IMR-90 (cell line): ENCODE data around the gene GZMA. TPM values are rescaled to one million over a fixed set of nuclear protein-coding genes. Genes with fewer than 3 reads are reported as not detected.

Experiments
- ATAC-seq: fragments of 200-7000 bp; cut with Tn5 transposase; 2 replicates; pipeline ENCODE4 v1.9.1; 2020; ENCODE audit warnings: low read depth, mild to moderate bottlenecking, moderate library complexity
- BruUV-seq: library from RNA; stranded (reverse); fragments of 400-500 nt; replicated peaks from 2 replicates; lab custom pipeline; 2021; lab: Mats Ljungman, UMichigan
- CTCF ChIA-PET: fragments of 300-600 bp; formaldehyde crosslinking; extraction: SDS; loops from one replicate; lab custom pipeline; 2021; ENCODE audit warnings: antibody characterized with exemption; lab: Yijun Ruan, JAX
- POLR2A ChIA-PET: fragments of 300-600 bp; sonication (Branson Sonifier 250); formaldehyde crosslinking; loops from one replicate; lab custom pipeline; 2022; ENCODE audit warnings: antibody characterized with exemption; ENCODE audit not compliant: unreplicated experiment; lab: Charles Lee
- DNase-seq: peaks from one replicate; pipeline ENCODE4 v3.0.0; 2013
- H2AFZ ChIP-seq: replicated peaks from 2 replicates; pipeline ENCODE3; 2013; ENCODE audit warnings: low read length, mild to moderate bottlenecking; ENCODE audit not compliant: poor library complexity
- H2AK5ac ChIP-seq: 2 replicates; pipeline ENCODE4 v1.6.1; 2013; ENCODE audit warnings: low read depth, low read length, inconsistent platforms
- H2AK9ac ChIP-seq: replicated peaks from 2 replicates; pipeline ENCODE3; 2013; ENCODE audit warnings: mild to moderate bottlenecking, low read depth, low read length, moderate library complexity; ENCODE audit not compliant: poor library complexity
- H2BK120ac ChIP-seq: 2 replicates; pipeline ENCODE4 v1.6.1; 2013; ENCODE audit warnings: low read depth, low read length, inconsistent platforms
- H2BK15ac ChIP-seq: 3 replicates; pipeline ENCODE4 v1.6.1; 2013; ENCODE audit warnings: low read depth, low read length, inconsistent platforms
- H2BK20ac ChIP-seq: 2 replicates; pipeline ENCODE4 v1.6.1; 2013; ENCODE audit warnings: low read depth, mild to moderate bottlenecking, inconsistent platforms, low read length, moderate library complexity
- H2BK5ac ChIP-seq: 2 replicates; pipeline ENCODE4 v1.6.1; 2013; ENCODE audit warnings: mild to moderate bottlenecking, low read depth, low read length, inconsistent platforms; ENCODE audit not compliant: poor library complexity, severe bottlenecking
- H3K14ac ChIP-seq: replicated peaks from 2 replicates; pipeline ENCODE4 v1.6.1; 2013; ENCODE audit warnings: low read depth, low read length, inconsistent platforms
- H3K18ac ChIP-seq: 2 replicates; pipeline ENCODE4 v1.6.1; 2013; ENCODE audit warnings: low read depth, low read length, control low read depth
- H3K23ac ChIP-seq: 2 replicates; pipeline ENCODE4 v1.6.1; 2013; ENCODE audit warnings: low read depth, low read length, inconsistent platforms
- H3K27ac ChIP-seq: 2 replicates; pipeline ENCODE4 v1.5.1; 2013; ENCODE audit warnings: mild to moderate bottlenecking, control low read depth, low read length; ENCODE audit not compliant: insufficient read depth
- H3K27me3 ChIP-seq: 2 replicates; pipeline ENCODE4 v1.6.1; 2013; ENCODE audit warnings: low read length; ENCODE audit not compliant: control insufficient read depth, insufficient read depth
- H3K36me3 ChIP-seq: 2 replicates; pipeline ENCODE4 v1.6.1; 2013; ENCODE audit warnings: low read length, mixed read lengths; ENCODE audit not compliant: control insufficient read depth, insufficient read depth
- H3K4ac ChIP-seq: 2 replicates; pipeline ENCODE4 v1.6.1; 2013; ENCODE audit warnings: low read depth, low read length, inconsistent platforms
- H3K4me1 ChIP-seq: 2 replicates; pipeline ENCODE4 v1.6.1; 2013; ENCODE audit warnings: low read length, mixed read lengths; ENCODE audit not compliant: control insufficient read depth, insufficient read depth
- H3K4me2 ChIP-seq: 2 replicates; pipeline ENCODE4 v1.6.1; 2013; ENCODE audit warnings: low read depth, mild to moderate bottlenecking, control low read depth, low read length, moderate library complexity
- H3K4me3 ChIP-seq: 2 replicates; pipeline ENCODE4 v1.5.1; 2013; ENCODE audit warnings: low read depth, mild to moderate bottlenecking, control low read depth, low read length, moderate library complexity; ENCODE audit not compliant: insufficient read depth
- H3K56ac ChIP-seq: 2 replicates; pipeline ENCODE4 v1.6.1; 2013; ENCODE audit warnings: low read length, inconsistent platforms; ENCODE audit not compliant: insufficient read depth; ENCODE audit errors: extremely low read depth
- H3K79me1 ChIP-seq, 2 experiments: 2 replicates each; pipeline ENCODE4 v1.6.1; 2013; ENCODE audit warnings: low read length in 2 of 2, inconsistent platforms in 1 of 2, low read depth in 1 of 2
- H3K9ac ChIP-seq: 2 replicates; pipeline ENCODE4 v1.6.1; 2013; ENCODE audit warnings: low read depth, low read length, control low read depth
- H3K9me1 ChIP-seq: 2 replicates; pipeline ENCODE4 v1.6.1; 2013; ENCODE audit warnings: low read length, inconsistent platforms; ENCODE audit not compliant: insufficient read depth
- H3K9me3 ChIP-seq: 2 replicates; pipeline ENCODE4 v1.6.1; 2013; ENCODE audit warnings: low read length; ENCODE audit not compliant: control insufficient read depth, insufficient read depth
- H4K20me1 ChIP-seq: 2 replicates; pipeline ENCODE4 v1.6.1; 2013; ENCODE audit warnings: low read length, inconsistent platforms; ENCODE audit not compliant: insufficient read depth
- H4K5ac ChIP-seq: 2 replicates; pipeline ENCODE4 v1.6.1; 2013; ENCODE audit warnings: mild to moderate bottlenecking, low read depth, low read length, control low read depth
- H4K8ac ChIP-seq, 2 experiments: 2 replicates each; pipeline ENCODE4 v1.6.1; 2013; ENCODE audit warnings: low read depth in 2 of 2, low read length in 2 of 2, control low read depth in 1 of 2, inconsistent platforms in 1 of 2
- H4K91ac ChIP-seq: 2 replicates; pipeline ENCODE4 v1.6.1; 2013; ENCODE audit warnings: low read depth, low read length, inconsistent platforms; ENCODE audit not compliant: insufficient read depth
- BHLHE40 ChIP-seq: fragments of 150-350 bp; IDR thresholded peaks from 2 replicates; pipeline ENCODE4 v1.6.1; 2016; ENCODE audit warnings: mild to moderate bottlenecking, low read depth, low read length
- CEBPB ChIP-seq: IDR thresholded peaks from 2 replicates; pipeline ENCODE4 v1.6.1; 2012; ENCODE audit warnings: low read depth, low read length, improper control_type of control experiment
- CHD1 ChIP-seq: IDR thresholded peaks from 2 replicates; pipeline ENCODE4 v1.6.1; 2012; ENCODE audit warnings: low read depth, low read length, improper control_type of control experiment
- FOS ChIP-seq: fragments of 150-350 bp; IDR thresholded peaks from 2 replicates; pipeline ENCODE4 v1.6.1; 2016; ENCODE audit warnings: low read depth, low read length
- MAFK ChIP-seq: IDR thresholded peaks from 2 replicates; pipeline ENCODE4 v1.6.1; 2012; ENCODE audit warnings: low read depth, low read length, improper control_type of control experiment
- MAZ ChIP-seq: IDR thresholded peaks from 2 replicates; pipeline ENCODE4 v1.6.1; 2012; ENCODE audit warnings: low read depth, mild to moderate bottlenecking, low read length, improper control_type of control experiment, moderate library complexity, borderline replicate concordance
- MXI1 ChIP-seq: IDR thresholded peaks from 2 replicates; pipeline ENCODE4 v1.6.1; 2012; ENCODE audit warnings: low read depth, mild to moderate bottlenecking, low read length, moderate library complexity, borderline replicate concordance
- NFE2L2 ChIP-seq: fragments of 150-350 bp; IDR thresholded peaks from 2 replicates; pipeline ENCODE4 v1.6.1; 2016; ENCODE audit warnings: low read depth, mild to moderate bottlenecking, low read length
- POLR2A ChIP-seq: IDR thresholded peaks from 2 replicates; pipeline ENCODE4 v1.6.1; 2012; ENCODE audit warnings: mild to moderate bottlenecking, low read depth, low read length
- RAD21 ChIP-seq: IDR thresholded peaks from 2 replicates; pipeline ENCODE4 v1.6.1; 2012; ENCODE audit warnings: low read length, improper control_type of control experiment
- RCOR1 ChIP-seq: IDR thresholded peaks from 2 replicates; pipeline ENCODE4 v1.6.1; 2012; ENCODE audit warnings: mild to moderate bottlenecking, low read length, improper control_type of control experiment; ENCODE audit not compliant: insufficient replicate concordance
- RFX5 ChIP-seq: IDR thresholded peaks from 2 replicates; pipeline ENCODE4 v1.8.0; 2012; ENCODE audit warnings: low read depth, mild to moderate bottlenecking, low read length, moderate library complexity
- SMC3 ChIP-seq: fragments of 150-350 bp; IDR thresholded peaks from 2 replicates; pipeline ENCODE4 v1.6.1; 2016; ENCODE audit warnings: low read depth, mild to moderate bottlenecking, antibody characterized with exemption, low read length, moderate library complexity
- WGBS, 2 experiments: methylation state at CpG; one replicate each; pipeline versions ENCODE4 v1.1.5 to v1.1.7; 2013; ENCODE audit warnings: missing lambda C conversion rate in 2 of 2; ENCODE audit not compliant: insufficient read length in 1 of 2; ENCODE audit errors: extremely low coverage in 2 of 2; 5-methylcytosine and 5-hydroxymethylcytosine counted together
- dilution Hi-C: fragments of 300-500 bp; cut with HindIII; formaldehyde crosslinking; loops from one replicate; pipeline ENCODE4 v1.14.3; 2018; ENCODE audit warnings: low sequenced_read_pairs; ENCODE audit not compliant: unreplicated experiment
- in situ Hi-C: fragments of 300-500 bp; cut with MboI; formaldehyde crosslinking; loops from 3 replicates; pipeline ENCODE4 v1.14.3; 2019; ENCODE audit warnings: low sequenced_read_pairs, inconsistent platforms, mixed read lengths
- intact Hi-C: fragments of 100-400 bp; cut with micrococcal nuclease; formaldehyde crosslinking; loops from 2 replicates; pipeline ENCODE4 v1.10.0; 2022
- polyA plus RNA-seq, 3 experiments: library from polyadenylated mRNA; depleted of rRNA; stranded (reverse); fragments of >200 nt; gene quantifications; 2 replicates each; pipeline ENCODE4 v1.2.3, GENCODE V29; 2012; ENCODE audit warnings: low replicate concordance in 1 of 3
- total RNA-seq: library from RNA; depleted of rRNA; stranded (reverse); fragments of >200 nt; gene quantifications from 2 replicates; pipeline ENCODE4 v1.2.3, GENCODE V29; 2012
- TF ChIP-seq, protein P1 (sequence below): conservative IDR thresholded peaks from 2 replicates; pipeline ENCODE4 v1.5.1; 2012; ENCODE audit warnings: mild to moderate bottlenecking, low read depth, low read length, improper control_type of control experiment
- TF ChIP-seq, protein P2 (sequence below): fragments of 150-350 bp; IDR thresholded peaks from 2 replicates; pipeline ENCODE4 v1.6.1; 2016; ENCODE audit warnings: low read depth, mild to moderate bottlenecking, low read length, moderate library complexity, borderline replicate concordance
- TF ChIP-seq, protein P3 (sequence below): fragments of 150-350 bp; IDR thresholded peaks from 2 replicates; pipeline ENCODE4 v1.6.1; 2017; ENCODE audit warnings: mild to moderate bottlenecking, antibody characterized with exemption, low read length, low read depth

The GZMA gene
- total and polyA plus RNA-seq, 2 of the 4 experiments (the other 2 are of a cell fraction), result not detected

DNA sequence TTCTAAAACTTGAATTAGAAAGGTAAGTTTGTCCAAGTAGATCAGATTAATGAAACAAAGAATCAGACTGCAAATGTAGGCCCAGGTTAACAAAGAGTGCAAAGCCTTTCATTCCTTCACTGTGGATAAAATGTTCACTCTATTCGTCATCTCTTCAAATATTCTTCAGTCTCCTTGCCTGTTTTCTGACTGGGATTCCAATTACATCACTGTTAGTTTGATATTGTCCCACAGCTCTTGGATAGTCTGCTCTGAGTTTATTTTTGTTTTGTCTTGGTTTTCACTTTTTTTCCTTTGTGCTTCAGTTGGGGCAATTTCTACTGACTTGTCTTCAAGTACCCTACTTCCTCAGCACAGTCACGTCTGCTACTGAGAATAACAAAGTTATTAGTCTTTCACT is 38.5 kb upstream of the GZMA start:
- Histone ChIP-seq H2AK9ac (no peak overlapping the region), H3K9me1 (peaks cover 5% of the 10 kb centered on the region), H4K91ac (no peak overlapping the region), H3K4me2 (no peak overlapping the region), H2BK20ac (no peak overlapping the region), H3K4me3 (no peak overlapping the region), H4K20me1 (no peaks in the 10 kb centered on the region; the same call in 1 of the 2 replicates), H4K5ac (no peak overlapping the region), H3K27ac (no peak overlapping the region), H3K27me3 (peaks cover 9% of the 10 kb centered on the region), H3K79me1 (no peaks in the 10 kb centered on the region), H2BK5ac (no peak overlapping the region), H3K18ac (no peak overlapping the region), H3K56ac (no peak overlapping the region), H3K4ac (no peak overlapping the region), H4K8ac (no peak overlapping the region), H3K23ac (no peak overlapping the region), H3K9me3 (no peaks in the 10 kb centered on the region), H3K36me3 (no peaks in the 10 kb centered on the region), H3K9ac (no peak overlapping the region), H3K14ac (no peak overlapping the region), H2BK120ac (no peak overlapping the region), H2AFZ (no peak overlapping the region), H2BK15ac (no peak overlapping the region), H3K4me1 (peaks cover 3% of the 10 kb centered on the region; the same call in 1 of the 2 replicates), H2AK5ac (no peak overlapping the region)
- ATAC-seq, result peak; percentile 62
- DNase-seq, result peak; percentile 35
- dilution Hi-C loops, result no loop called here
- BruUV-seq, result no TSS peak
- intact Hi-C loops, result no loop called here
- ChIA-PET CTCF (no interaction called here), POLR2A (no interaction called here)
- WGBS, 2 experiments, result no CpG with 5 or more reads among the region's 2 CpGs
- TF ChIP-seq MAZ, result no peak
- no peak for TF ChIP-seq NFE2L2
- no peak for TF ChIP-seq POLR2A
- TF ChIP-seq BHLHE40, result no peak
- TF ChIP-seq MAFK, result no peak
- TF ChIP-seq RAD21, result no peak
- TF ChIP-seq FOS, result no peak
- no peak for TF ChIP-seq RFX5
- TF ChIP-seq, protein P1, sequence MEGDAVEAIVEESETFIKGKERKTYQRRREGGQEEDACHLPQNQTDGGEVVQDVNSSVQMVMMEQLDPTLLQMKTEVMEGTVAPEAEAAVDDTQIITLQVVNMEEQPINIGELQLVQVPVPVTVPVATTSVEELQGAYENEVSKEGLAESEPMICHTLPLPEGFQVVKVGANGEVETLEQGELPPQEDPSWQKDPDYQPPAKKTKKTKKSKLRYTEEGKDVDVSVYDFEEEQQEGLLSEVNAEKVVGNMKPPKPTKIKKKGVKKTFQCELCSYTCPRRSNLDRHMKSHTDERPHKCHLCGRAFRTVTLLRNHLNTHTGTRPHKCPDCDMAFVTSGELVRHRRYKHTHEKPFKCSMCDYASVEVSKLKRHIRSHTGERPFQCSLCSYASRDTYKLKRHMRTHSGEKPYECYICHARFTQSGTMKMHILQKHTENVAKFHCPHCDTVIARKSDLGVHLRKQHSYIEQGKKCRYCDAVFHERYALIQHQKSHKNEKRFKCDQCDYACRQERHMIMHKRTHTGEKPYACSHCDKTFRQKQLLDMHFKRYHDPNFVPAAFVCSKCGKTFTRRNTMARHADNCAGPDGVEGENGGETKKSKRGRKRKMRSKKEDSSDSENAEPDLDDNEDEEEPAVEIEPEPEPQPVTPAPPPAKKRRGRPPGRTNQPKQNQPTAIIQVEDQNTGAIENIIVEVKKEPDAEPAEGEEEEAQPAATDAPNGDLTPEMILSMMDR, result no peak
- no peak for TF ChIP-seq SMC3
- TF ChIP-seq RCOR1, result no peak
- TF ChIP-seq, protein P2, sequence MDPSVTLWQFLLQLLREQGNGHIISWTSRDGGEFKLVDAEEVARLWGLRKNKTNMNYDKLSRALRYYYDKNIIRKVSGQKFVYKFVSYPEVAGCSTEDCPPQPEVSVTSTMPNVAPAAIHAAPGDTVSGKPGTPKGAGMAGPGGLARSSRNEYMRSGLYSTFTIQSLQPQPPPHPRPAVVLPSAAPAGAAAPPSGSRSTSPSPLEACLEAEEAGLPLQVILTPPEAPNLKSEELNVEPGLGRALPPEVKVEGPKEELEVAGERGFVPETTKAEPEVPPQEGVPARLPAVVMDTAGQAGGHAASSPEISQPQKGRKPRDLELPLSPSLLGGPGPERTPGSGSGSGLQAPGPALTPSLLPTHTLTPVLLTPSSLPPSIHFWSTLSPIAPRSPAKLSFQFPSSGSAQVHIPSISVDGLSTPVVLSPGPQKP, result no peak
- no peak for TF ChIP-seq MXI1
- TF ChIP-seq, protein P3, sequence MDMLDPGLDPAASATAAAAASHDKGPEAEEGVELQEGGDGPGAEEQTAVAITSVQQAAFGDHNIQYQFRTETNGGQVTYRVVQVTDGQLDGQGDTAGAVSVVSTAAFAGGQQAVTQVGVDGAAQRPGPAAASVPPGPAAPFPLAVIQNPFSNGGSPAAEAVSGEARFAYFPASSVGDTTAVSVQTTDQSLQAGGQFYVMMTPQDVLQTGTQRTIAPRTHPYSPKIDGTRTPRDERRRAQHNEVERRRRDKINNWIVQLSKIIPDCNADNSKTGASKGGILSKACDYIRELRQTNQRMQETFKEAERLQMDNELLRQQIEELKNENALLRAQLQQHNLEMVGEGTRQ, result no peak
- no peak for TF ChIP-seq CHD1
- TF ChIP-seq CEBPB, result no peak
- in situ Hi-C loops, result no loop called here
